ENCODE measurements around the gene MIGA2. TPM values are rescaled to one million over a fixed set of nuclear protein-coding genes. Genes with fewer than 3 reads are reported as not detected.
A peak's percentile ranks its signal among the peaks of the same experiment; 100 is the strongest.

The MIGA2 gene
- polyA plus RNA-seq, 4 donors = 21.3 to 127 (median 61.0) TPM

- Histone ChIP-seq H3K27me3 (ENCODE audit: control insufficient read depth in 3 of 3, insufficient read depth in 3 of 3, low read length in 3 of 3) (no peaks in the 10 kb centered on the region), H3K4me3 (ENCODE audit: low read depth in 1 of 3, low read length in 3 of 3) (no peak overlapping the region), H3K27ac (ENCODE audit: low read depth in 1 of 3, low read length in 2 of 3) (no peak overlapping the region), H3K9me3 (ENCODE audit: control insufficient read depth in 2 of 2, insufficient read depth in 1 of 2, low read depth in 1 of 2, low read length in 1 of 2) (no peaks in the 10 kb centered on the region), H3K36me3 (ENCODE audit: control insufficient read depth in 3 of 3, insufficient read depth in 2 of 3, low read depth in 1 of 3, low read length in 3 of 3) (peaks cover 4 to 78% (median 6%) of the 10 kb centered on the region in 3 donors), H3K4me1 (ENCODE audit: control insufficient read depth in 3 of 3, insufficient read depth in 2 of 3, low read depth in 1 of 3, low read length in 2 of 3) (no peaks in the 10 kb centered on the region)
- DNase-seq (no peak), FAIRE-seq (no peak)
- WGBS, 3 donors = 85 to 96% (median 92%) methylated on average over 7 of the region's 7 CpGs
Observed at GRCh38 chr9:129101279-129101678, 64.9 kb downstream of the MIGA2 start.

GRCh38 chr9:129102095-129102525 lies 65.7 kb downstream of the MIGA2 start:
- peaks cover 4 to 79% (median 4%) of the 10 kb centered on the region in 3 donors for H3K36me3 ChIP-seq (ENCODE audit: control insufficient read depth in 3 of 3, insufficient read depth in 2 of 3, low read depth in 1 of 3, low read length in 3 of 3)
- no peak for DNase-seq
- WGBS, 3 donors = 81 to 91% (median 87%) methylated on average over 13 of the region's 13 CpGs

GRCh38 chr9:129102791-129103594 lies 66.6 kb downstream of the MIGA2 start:
- FAIRE-seq = no peak
- no peak overlapping the region for H3K27ac ChIP-seq (ENCODE audit: low read depth in 1 of 3, low read length in 2 of 3)
- H3K4me1 ChIP-seq (ENCODE audit: control insufficient read depth in 3 of 3, insufficient read depth in 2 of 3, low read depth in 1 of 3, low read length in 2 of 3) = peaks cover 0 to 5% (median 0%) of the 10 kb centered on the region in 3 donors
- H3K9me3 ChIP-seq (ENCODE audit: control insufficient read depth in 2 of 2, insufficient read depth in 1 of 2, low read depth in 1 of 2, low read length in 1 of 2) = no peaks in the 10 kb centered on the region
- no peak overlapping the region for H3K4me3 ChIP-seq (ENCODE audit: low read depth in 1 of 3, low read length in 3 of 3)
- WGBS, 3 donors = 39 to 56% (median 45%) methylated on average over 14 of the region's 14 CpGs
- peak; percentile 56 to 72 for DNase-seq
- H3K27me3 ChIP-seq (ENCODE audit: control insufficient read depth in 3 of 3, insufficient read depth in 3 of 3, low read length in 3 of 3) = no peaks in the 10 kb centered on the region
- H3K36me3 ChIP-seq (ENCODE audit: control insufficient read depth in 3 of 3, insufficient read depth in 2 of 3, low read depth in 1 of 3, low read length in 3 of 3) = peaks cover 2 to 80% (median 3%) of the 10 kb centered on the region in 3 donors

More at GRCh38 chr9:129102095-129102525, 65.7 kb downstream of the MIGA2 start:
- no peak for FAIRE-seq
- H3K27ac ChIP-seq (ENCODE audit: low read depth in 1 of 3, low read length in 2 of 3) = no peak overlapping the region
- H3K4me1 ChIP-seq (ENCODE audit: control insufficient read depth in 3 of 3, insufficient read depth in 2 of 3, low read depth in 1 of 3, low read length in 2 of 3) = peaks cover 0 to 5% (median 0%) of the 10 kb centered on the region in 3 donors
- H3K4me3 ChIP-seq (ENCODE audit: low read depth in 1 of 3, low read length in 3 of 3) = no peak overlapping the region
- H3K27me3 ChIP-seq (ENCODE audit: control insufficient read depth in 3 of 3, insufficient read depth in 3 of 3, low read length in 3 of 3) = no peaks in the 10 kb centered on the region
- H3K9me3 ChIP-seq (ENCODE audit: control insufficient read depth in 2 of 2, insufficient read depth in 1 of 2, low read depth in 1 of 2, low read length in 1 of 2) = no peaks in the 10 kb centered on the region

GRCh38 chr9:129103595-129103965 lies 67.2 kb downstream of the MIGA2 start:
- no peak overlapping the region for H3K27ac ChIP-seq (ENCODE audit: low read depth in 1 of 3, low read length in 2 of 3)
- 64 to 87% (median 82%) methylated on average over 4 of the region's 4 CpGs for WGBS, 3 donors
- peaks cover 0 to 9% (median 0%) of the 10 kb centered on the region in 3 donors for H3K4me1 ChIP-seq (ENCODE audit: control insufficient read depth in 3 of 3, insufficient read depth in 2 of 3, low read depth in 1 of 3, low read length in 2 of 3)
- no peak for DNase-seq
- H3K9me3 ChIP-seq (ENCODE audit: control insufficient read depth in 2 of 2, insufficient read depth in 1 of 2, low read depth in 1 of 2, low read length in 1 of 2) = no peaks in the 10 kb centered on the region
- no peak for FAIRE-seq
- H3K4me3 ChIP-seq (ENCODE audit: low read depth in 1 of 3, low read length in 3 of 3) = no peak overlapping the region
- no peaks in the 10 kb centered on the region for H3K27me3 ChIP-seq (ENCODE audit: control insufficient read depth in 3 of 3, insufficient read depth in 3 of 3, low read length in 3 of 3)
- H3K36me3 ChIP-seq (ENCODE audit: control insufficient read depth in 3 of 3, insufficient read depth in 2 of 3, low read depth in 1 of 3, low read length in 3 of 3) = peaks cover 2 to 80% (median 2%) of the 10 kb centered on the region in 3 donors

GRCh38 chr9:129104051-129104450 lies 67.6 kb downstream of the MIGA2 start:
- no peaks in the 10 kb centered on the region for H3K27me3 ChIP-seq (ENCODE audit: control insufficient read depth in 3 of 3, insufficient read depth in 3 of 3, low read length in 3 of 3)
- no peak for FAIRE-seq
- no peak overlapping the region for H3K27ac ChIP-seq (ENCODE audit: low read depth in 1 of 3, low read length in 2 of 3)
- no peak overlapping the region for H3K4me3 ChIP-seq (ENCODE audit: low read depth in 1 of 3, low read length in 3 of 3)
- peaks cover 2 to 82% (median 2%) of the 10 kb centered on the region in 3 donors for H3K36me3 ChIP-seq (ENCODE audit: control insufficient read depth in 3 of 3, insufficient read depth in 2 of 3, low read depth in 1 of 3, low read length in 3 of 3)
- DNase-seq = no peak
- WGBS, 3 donors = 78 to 91% (median 89%) methylated on average over 11 of the region's 11 CpGs
- no peaks in the 10 kb centered on the region for H3K9me3 ChIP-seq (ENCODE audit: control insufficient read depth in 2 of 2, insufficient read depth in 1 of 2, low read depth in 1 of 2, low read length in 1 of 2)
- peaks cover 0 to 14% (median 0%) of the 10 kb centered on the region in 3 donors for H3K4me1 ChIP-seq (ENCODE audit: control insufficient read depth in 3 of 3, insufficient read depth in 2 of 3, low read depth in 1 of 3, low read length in 2 of 3)

- H3K36me3 ChIP-seq (ENCODE audit: control insufficient read depth in 3 of 3, insufficient read depth in 2 of 3, low read depth in 1 of 3, low read length in 3 of 3) = peaks cover 0 to 68% (median 2%) of the 10 kb centered on the region in 3 donors
- H3K9me3 ChIP-seq (ENCODE audit: control insufficient read depth in 2 of 2, insufficient read depth in 1 of 2, low read depth in 1 of 2, low read length in 1 of 2) = no peaks in the 10 kb centered on the region
- H3K27ac ChIP-seq (ENCODE audit: low read depth in 1 of 3, low read length in 2 of 3) = no peak overlapping the region
- FAIRE-seq (no peak), DNase-seq (no peak)
- H3K27me3 ChIP-seq (ENCODE audit: control insufficient read depth in 3 of 3, insufficient read depth in 3 of 3, low read length in 3 of 3) = no peaks in the 10 kb centered on the region
- 80 to 89% (median 84%) methylated on average over 13 to 17 of the region's 17 CpGs for WGBS, 3 donors
- H3K4me3 ChIP-seq (ENCODE audit: low read depth in 1 of 3, low read length in 3 of 3) = no peak overlapping the region
- H3K4me1 ChIP-seq (ENCODE audit: control insufficient read depth in 3 of 3, insufficient read depth in 2 of 3, low read depth in 1 of 3, low read length in 2 of 3) = peaks cover 0 to 23% (median 0%) of the 10 kb centered on the region in 3 donors
Observed at GRCh38 chr9:129105857-129106694, 69.7 kb downstream of the MIGA2 start.

- Histone ChIP-seq H3K27me3 (ENCODE audit: control insufficient read depth in 3 of 3, insufficient read depth in 3 of 3, low read length in 3 of 3) (no peaks in the 10 kb centered on the region), H3K4me3 (ENCODE audit: low read depth in 1 of 3, low read length in 3 of 3) (no peak overlapping the region), H3K4me1 (ENCODE audit: control insufficient read depth in 3 of 3, insufficient read depth in 2 of 3, low read depth in 1 of 3, low read length in 2 of 3) (peaks cover 0 to 24% (median 0%) of the 10 kb centered on the region in 3 donors), H3K9me3 (ENCODE audit: control insufficient read depth in 2 of 2, insufficient read depth in 1 of 2, low read depth in 1 of 2, low read length in 1 of 2) (no peaks in the 10 kb centered on the region), H3K36me3 (ENCODE audit: control insufficient read depth in 3 of 3, insufficient read depth in 2 of 3, low read depth in 1 of 3, low read length in 3 of 3) (peaks cover 0 to 53% (median 0%) of the 10 kb centered on the region in 3 donors), H3K27ac (ENCODE audit: low read depth in 1 of 3, low read length in 2 of 3) (no peak overlapping the region)
- DNase-seq = no peak
- FAIRE-seq = no peak
- WGBS, 3 donors = 90 to 94% (median 93%) methylated on average over 13 of the region's 13 CpGs
Observed at GRCh38 chr9:129107651-129108050, 71.2 kb downstream of the MIGA2 start.

- Histone ChIP-seq H3K4me1 (ENCODE audit: control insufficient read depth in 3 of 3, insufficient read depth in 2 of 3, low read depth in 1 of 3, low read length in 2 of 3) (peaks cover 0 to 24% (median 0%) of the 10 kb centered on the region in 3 donors), H3K27me3 (ENCODE audit: control insufficient read depth in 3 of 3, insufficient read depth in 3 of 3, low read length in 3 of 3) (no peaks in the 10 kb centered on the region), H3K27ac (ENCODE audit: low read depth in 1 of 3, low read length in 2 of 3) (no peak overlapping the region), H3K4me3 (ENCODE audit: low read depth in 1 of 3, low read length in 3 of 3) (peak overlapping the region in 1 of 3 donors; percentile 76), H3K36me3 (ENCODE audit: control insufficient read depth in 3 of 3, insufficient read depth in 2 of 3, low read depth in 1 of 3, low read length in 3 of 3) (peaks cover 0 to 48% (median 0%) of the 10 kb centered on the region in 3 donors), H3K9me3 (ENCODE audit: control insufficient read depth in 2 of 2, insufficient read depth in 1 of 2, low read depth in 1 of 2, low read length in 1 of 2) (no peaks in the 10 kb centered on the region)
- no peak for DNase-seq
- no peak for FAIRE-seq
- WGBS, 3 donors = 44 to 77% (median 66%) methylated on average over 12 to 13 of the region's 13 CpGs
Observed at GRCh38 chr9:129108083-129108804, 71.8 kb downstream of the MIGA2 start.

Data from small intestine (tissue), 7 donors.